Measurements from ENCODE around the gene MED16.
"Not testable (repeated sequence)": the region's sequence is repeated elsewhere in the genome, so short reads cannot be mapped to it uniquely, and the experiment has no call there.

Gene MED16

DNA sequence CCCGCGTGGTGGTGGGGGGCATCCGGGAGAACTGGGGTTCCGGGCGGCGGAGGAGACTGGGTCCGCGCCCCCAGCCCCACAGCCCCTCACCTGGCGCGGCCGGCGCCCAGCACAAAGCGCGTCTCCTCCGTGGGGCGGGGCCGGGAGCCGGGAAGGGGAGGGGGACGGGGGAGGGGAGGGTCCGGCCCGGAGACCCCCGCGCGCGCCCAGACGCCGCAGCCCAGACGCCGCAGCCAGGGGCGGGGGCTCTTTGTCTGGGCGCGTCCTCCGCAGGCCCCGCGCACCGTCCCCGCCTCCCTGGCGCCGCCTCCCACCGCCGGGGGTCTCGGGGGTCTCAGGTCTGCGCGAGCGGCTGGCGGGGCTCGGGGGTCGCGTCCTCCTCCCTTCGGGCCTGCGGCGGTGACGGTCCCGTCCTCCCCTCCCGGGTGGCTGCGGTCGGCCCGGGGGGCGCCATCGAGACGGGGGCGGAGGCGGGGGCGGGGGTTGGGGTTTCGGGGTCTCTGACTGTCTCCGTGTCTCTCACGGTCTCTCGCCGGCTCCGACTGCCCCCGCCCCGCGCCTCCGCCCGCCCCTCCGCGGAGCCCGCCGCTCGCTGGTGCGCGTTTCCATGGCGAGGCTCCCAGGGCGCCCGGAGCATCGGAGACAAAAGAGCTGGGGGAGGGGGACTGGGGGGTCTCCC, 71.0 kb downstream of the MED16 start, which contains the start of gene PLPPR3:
TSS of gene PLPPR3 (minus strand) at position 131 of the 679 bp plus-strand sequence. CDS start 396 bp downstream, outside the sequence.
- no peak for DNase-seq

- no peak for DNase-seq
Observed at GRCh38 chr19:821231-821824, 71.7 kb downstream of the MED16 start.

GRCh38 chr19:820212-820611, 72.8 kb downstream of the MED16 start:
- not testable (repeated sequence) for DNase-seq

Data from activated CD4-positive, CD25-positive, alpha-beta regulatory T cell treated with anti-CD3 and anti-CD28 coated beads, Interleukin-2, amount 50 U/mL, for 72 hours (primary cell).